H1 (cell line): ENCODE measurements around the gene FGFBP1. TPM values are rescaled to one million over a fixed set of nuclear protein-coding genes. Genes with fewer than 3 reads are reported as not detected.

ENCODE experiments used
- BRCA1 ChIP-seq: IDR thresholded peaks from 2 replicates; pipeline ENCODE4 v1.6.1; 2012; ENCODE audit warnings: low read depth, low read length, improper control_type of control experiment
- KDM1A ChIP-seq: fragments of 200-600, 300-600 bp; sonication (generic); IDR thresholded peaks from 2 replicates; pipeline ENCODE4 v1.7.1; 2016; ENCODE audit warnings: mild to moderate bottlenecking, low read length, borderline replicate concordance
- KDM5A ChIP-seq: fragments of 200-600 bp; IDR thresholded peaks from 2 replicates; pipeline ENCODE4 v1.7.1; 2012; ENCODE audit warnings: mild to moderate bottlenecking, low read length, inconsistent platforms, mixed read lengths
- MAFK ChIP-seq: IDR thresholded peaks from 2 replicates; pipeline ENCODE4 v1.6.1; 2012; ENCODE audit warnings: low read depth, mild to moderate bottlenecking, improper control_type of control experiment, low read length
- PHF8 ChIP-seq: fragments of 200-600 bp; sonication (generic); conservative IDR thresholded peaks from 2 replicates; pipeline ENCODE4 v1.7.1; 2012; ENCODE audit warnings: low read depth, mild to moderate bottlenecking, inconsistent platforms, low read length, moderate library complexity
- TCF12 ChIP-seq: IDR thresholded peaks from 2 replicates; pipeline ENCODE4 v1.6.1; 2011; ENCODE audit warnings: low read depth, mild to moderate bottlenecking, low read length
- polyA plus RNA-seq, 7 experiments: library from polyadenylated mRNA; depleted of rRNA in 3 of 7; stranded (reverse) in 5 of 7; unstranded in 2 of 7; fragments of >200 nt in 5 of 7; fragments of 200-250 nt in 2 of 7; gene quantifications; 1 replicate in 5 of 7; 2 replicates in 1 of 7; 4 replicates in 1 of 7; pipeline versions ENCODE4 v1.2.1 to v1.2.3, GENCODE V29; 2011 to 2013; ENCODE audit warnings: missing spikeins in 2 of 7, mixed read lengths in 2 of 7
- total RNA-seq: library from RNA; stranded (reverse); fragmentation: NEBNext Ultra II Directional; extraction: Animal tissue kit (Norgen Biotek cat#: 25700); gene quantifications from 2 replicates; pipeline ENCODE4 v1.2.1, GENCODE V29; 2021
- TF ChIP-seq, protein P1 (sequence below): fragments of 300-600 bp; sonication (generic); IDR thresholded peaks from 2 replicates; pipeline ENCODE4 v1.7.1; 2012; ENCODE audit warnings: low read length, moderate library complexity, mild to moderate bottlenecking, inconsistent platforms; ENCODE audit not compliant: insufficient replicate concordance
- TF ChIP-seq, protein P2 (sequence below): IDR thresholded peaks from 2 replicates; pipeline ENCODE4 v1.6.1; 2011; ENCODE audit warnings: low read depth, mild to moderate bottlenecking, low read length; ENCODE audit not compliant: insufficient read depth

FGFBP1 gene
- total and polyA plus RNA-seq, 2 of the 8 experiments (the other 6 are each of a cell fraction or from before 2014, with no cell fraction given), result 0.17 to 0.20 TPM

- TF ChIP-seq, protein P1, sequence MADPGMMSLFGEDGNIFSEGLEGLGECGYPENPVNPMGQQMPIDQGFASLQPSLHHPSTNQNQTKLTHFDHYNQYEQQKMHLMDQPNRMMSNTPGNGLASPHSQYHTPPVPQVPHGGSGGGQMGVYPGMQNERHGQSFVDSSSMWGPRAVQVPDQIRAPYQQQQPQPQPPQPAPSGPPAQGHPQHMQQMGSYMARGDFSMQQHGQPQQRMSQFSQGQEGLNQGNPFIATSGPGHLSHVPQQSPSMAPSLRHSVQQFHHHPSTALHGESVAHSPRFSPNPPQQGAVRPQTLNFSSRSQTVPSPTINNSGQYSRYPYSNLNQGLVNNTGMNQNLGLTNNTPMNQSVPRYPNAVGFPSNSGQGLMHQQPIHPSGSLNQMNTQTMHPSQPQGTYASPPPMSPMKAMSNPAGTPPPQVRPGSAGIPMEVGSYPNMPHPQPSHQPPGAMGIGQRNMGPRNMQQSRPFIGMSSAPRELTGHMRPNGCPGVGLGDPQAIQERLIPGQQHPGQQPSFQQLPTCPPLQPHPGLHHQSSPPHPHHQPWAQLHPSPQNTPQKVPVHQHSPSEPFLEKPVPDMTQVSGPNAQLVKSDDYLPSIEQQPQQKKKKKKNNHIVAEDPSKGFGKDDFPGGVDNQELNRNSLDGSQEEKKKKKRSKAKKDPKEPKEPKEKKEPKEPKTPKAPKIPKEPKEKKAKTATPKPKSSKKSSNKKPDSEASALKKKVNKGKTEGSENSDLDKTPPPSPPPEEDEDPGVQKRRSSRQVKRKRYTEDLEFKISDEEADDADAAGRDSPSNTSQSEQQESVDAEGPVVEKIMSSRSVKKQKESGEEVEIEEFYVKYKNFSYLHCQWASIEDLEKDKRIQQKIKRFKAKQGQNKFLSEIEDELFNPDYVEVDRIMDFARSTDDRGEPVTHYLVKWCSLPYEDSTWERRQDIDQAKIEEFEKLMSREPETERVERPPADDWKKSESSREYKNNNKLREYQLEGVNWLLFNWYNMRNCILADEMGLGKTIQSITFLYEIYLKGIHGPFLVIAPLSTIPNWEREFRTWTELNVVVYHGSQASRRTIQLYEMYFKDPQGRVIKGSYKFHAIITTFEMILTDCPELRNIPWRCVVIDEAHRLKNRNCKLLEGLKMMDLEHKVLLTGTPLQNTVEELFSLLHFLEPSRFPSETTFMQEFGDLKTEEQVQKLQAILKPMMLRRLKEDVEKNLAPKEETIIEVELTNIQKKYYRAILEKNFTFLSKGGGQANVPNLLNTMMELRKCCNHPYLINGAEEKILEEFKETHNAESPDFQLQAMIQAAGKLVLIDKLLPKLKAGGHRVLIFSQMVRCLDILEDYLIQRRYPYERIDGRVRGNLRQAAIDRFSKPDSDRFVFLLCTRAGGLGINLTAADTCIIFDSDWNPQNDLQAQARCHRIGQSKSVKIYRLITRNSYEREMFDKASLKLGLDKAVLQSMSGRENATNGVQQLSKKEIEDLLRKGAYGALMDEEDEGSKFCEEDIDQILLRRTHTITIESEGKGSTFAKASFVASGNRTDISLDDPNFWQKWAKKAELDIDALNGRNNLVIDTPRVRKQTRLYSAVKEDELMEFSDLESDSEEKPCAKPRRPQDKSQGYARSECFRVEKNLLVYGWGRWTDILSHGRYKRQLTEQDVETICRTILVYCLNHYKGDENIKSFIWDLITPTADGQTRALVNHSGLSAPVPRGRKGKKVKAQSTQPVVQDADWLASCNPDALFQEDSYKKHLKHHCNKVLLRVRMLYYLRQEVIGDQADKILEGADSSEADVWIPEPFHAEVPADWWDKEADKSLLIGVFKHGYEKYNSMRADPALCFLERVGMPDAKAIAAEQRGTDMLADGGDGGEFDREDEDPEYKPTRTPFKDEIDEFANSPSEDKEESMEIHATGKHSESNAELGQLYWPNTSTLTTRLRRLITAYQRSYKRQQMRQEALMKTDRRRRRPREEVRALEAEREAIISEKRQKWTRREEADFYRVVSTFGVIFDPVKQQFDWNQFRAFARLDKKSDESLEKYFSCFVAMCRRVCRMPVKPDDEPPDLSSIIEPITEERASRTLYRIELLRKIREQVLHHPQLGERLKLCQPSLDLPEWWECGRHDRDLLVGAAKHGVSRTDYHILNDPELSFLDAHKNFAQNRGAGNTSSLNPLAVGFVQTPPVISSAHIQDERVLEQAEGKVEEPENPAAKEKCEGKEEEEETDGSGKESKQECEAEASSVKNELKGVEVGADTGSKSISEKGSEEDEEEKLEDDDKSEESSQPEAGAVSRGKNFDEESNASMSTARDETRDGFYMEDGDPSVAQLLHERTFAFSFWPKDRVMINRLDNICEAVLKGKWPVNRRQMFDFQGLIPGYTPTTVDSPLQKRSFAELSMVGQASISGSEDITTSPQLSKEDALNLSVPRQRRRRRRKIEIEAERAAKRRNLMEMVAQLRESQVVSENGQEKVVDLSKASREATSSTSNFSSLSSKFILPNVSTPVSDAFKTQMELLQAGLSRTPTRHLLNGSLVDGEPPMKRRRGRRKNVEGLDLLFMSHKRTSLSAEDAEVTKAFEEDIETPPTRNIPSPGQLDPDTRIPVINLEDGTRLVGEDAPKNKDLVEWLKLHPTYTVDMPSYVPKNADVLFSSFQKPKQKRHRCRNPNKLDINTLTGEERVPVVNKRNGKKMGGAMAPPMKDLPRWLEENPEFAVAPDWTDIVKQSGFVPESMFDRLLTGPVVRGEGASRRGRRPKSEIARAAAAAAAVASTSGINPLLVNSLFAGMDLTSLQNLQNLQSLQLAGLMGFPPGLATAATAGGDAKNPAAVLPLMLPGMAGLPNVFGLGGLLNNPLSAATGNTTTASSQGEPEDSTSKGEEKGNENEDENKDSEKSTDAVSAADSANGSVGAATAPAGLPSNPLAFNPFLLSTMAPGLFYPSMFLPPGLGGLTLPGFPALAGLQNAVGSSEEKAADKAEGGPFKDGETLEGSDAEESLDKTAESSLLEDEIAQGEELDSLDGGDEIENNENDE, result no peak
- TF ChIP-seq BRCA1 (no peak), KDM5A (no peak), TCF12 (no peak), PHF8 (no peak), KDM1A (no peak), MAFK (no peak)
- TF ChIP-seq, protein P2, sequence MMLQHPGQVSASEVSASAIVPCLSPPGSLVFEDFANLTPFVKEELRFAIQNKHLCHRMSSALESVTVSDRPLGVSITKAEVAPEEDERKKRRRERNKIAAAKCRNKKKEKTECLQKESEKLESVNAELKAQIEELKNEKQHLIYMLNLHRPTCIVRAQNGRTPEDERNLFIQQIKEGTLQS, result no peak
Measured at GRCh38 chr4:15930314-15930713, 8.2 kb downstream of the FGFBP1 start (continued).
